Neural progenitor cell (in vitro differentiated cells): ENCODE results near the gene FLT3LG.

ENCODE experiments used
- EZH2 ChIP-seq: fragments of 200-600 bp; sonication (generic); IDR thresholded peaks from 2 replicates; pipeline ENCODE4 v1.6.1; 2017; ENCODE audit warnings: antibody characterized with exemption, mild to moderate bottlenecking, moderate library complexity
- EZH2phosphoT487 ChIP-seq: fragments of 200-600 bp; sonication (generic); IDR thresholded peaks from 2 replicates; pipeline ENCODE4 v1.6.1; 2017; ENCODE audit warnings: antibody characterized with exemption
- TF ChIP-seq, protein P1 (sequence below): fragments of 200-600 bp; sonication (generic); IDR thresholded peaks from 2 replicates; pipeline ENCODE4 v1.5.1; 2017; ENCODE audit warnings: antibody characterized with exemption, mild to moderate bottlenecking

DNA sequence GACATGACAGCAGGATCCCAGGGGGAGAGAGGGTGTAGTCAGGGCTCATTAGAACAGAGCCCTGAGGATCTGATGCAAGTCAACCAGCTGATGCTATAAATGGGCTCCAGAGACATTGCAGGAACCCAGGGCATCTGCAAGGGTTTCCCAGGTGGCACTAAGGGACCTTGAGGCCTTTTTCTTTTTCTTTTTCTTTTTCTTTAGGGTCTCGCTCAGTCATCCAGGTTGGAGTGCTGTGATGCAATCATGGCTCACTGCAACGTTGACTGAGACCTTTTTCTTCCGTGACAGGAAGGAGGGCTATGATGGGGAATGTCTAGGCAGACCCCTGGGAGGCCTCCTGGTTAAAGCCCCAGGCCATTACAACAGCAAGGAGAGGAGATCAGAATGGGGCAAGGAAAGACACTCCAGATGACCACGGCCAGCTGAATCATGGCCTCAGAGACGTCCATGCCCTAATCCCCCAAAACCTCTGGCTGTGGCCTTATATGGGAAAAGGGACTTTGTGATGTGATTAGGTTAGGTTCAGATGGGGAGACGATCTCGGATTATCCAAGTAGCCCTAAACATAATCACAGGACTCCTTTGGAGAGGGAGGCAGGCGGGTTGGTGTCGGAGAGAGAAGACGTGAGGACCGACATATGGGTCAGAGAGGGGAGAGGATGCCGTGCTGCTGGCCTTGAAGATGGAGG is 33.9 kb downstream of the FLT3LG start:
- TF ChIP-seq, protein P1, sequence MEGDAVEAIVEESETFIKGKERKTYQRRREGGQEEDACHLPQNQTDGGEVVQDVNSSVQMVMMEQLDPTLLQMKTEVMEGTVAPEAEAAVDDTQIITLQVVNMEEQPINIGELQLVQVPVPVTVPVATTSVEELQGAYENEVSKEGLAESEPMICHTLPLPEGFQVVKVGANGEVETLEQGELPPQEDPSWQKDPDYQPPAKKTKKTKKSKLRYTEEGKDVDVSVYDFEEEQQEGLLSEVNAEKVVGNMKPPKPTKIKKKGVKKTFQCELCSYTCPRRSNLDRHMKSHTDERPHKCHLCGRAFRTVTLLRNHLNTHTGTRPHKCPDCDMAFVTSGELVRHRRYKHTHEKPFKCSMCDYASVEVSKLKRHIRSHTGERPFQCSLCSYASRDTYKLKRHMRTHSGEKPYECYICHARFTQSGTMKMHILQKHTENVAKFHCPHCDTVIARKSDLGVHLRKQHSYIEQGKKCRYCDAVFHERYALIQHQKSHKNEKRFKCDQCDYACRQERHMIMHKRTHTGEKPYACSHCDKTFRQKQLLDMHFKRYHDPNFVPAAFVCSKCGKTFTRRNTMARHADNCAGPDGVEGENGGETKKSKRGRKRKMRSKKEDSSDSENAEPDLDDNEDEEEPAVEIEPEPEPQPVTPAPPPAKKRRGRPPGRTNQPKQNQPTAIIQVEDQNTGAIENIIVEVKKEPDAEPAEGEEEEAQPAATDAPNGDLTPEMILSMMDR = no peak
- TF ChIP-seq EZH2phosphoT487 (no peak), EZH2 (no peak)
